Amygdala (tissue), 56 donors: ENCODE data around the gene KCNH3.
"Not testable (repeated sequence)": the region's sequence is repeated elsewhere in the genome, so short reads cannot be mapped to it uniquely, and the experiment has no call there.

ENCODE experiments used
- DNase-seq, 56 donors: peaks; one replicate each; lab custom pipeline; 2025; lab: John Stamatoyannopoulos, UW

KCNH3 gene

DNA sequence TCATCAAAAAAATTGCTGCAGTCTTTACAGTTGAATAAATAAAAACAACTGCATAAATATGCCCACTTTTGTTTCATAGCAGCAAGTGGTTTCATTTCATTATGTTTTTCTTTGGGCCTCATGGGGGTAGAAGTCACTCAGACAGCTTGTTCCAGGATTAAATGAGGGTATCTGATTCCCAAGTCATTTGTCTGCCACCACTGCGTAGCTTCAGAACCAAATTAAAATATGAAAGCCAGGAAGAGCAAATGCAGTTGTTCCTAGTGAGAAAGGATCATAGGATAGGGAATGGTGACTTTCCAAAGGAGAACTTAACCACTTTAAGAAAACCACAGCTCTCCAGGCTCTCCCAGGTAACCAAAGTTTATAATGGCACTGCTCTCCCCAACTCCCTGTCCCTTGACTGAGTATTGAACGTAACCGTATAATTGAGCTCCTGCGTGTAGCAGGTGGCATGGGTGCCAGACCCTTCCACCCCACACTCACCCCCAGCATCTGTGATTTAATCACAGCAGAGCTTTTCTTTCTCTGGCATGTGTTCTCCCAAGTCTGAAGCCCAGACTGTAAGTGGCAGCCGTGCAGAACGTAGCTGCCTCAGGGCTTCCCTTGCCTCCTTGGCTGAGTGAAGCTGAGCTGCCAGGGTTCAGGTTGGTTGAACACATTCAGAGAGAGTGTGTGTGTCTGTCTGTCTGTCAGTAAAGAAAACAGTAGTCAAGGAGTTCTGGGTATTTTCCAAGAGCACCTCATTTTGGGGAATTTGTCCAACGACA, 11.3 kb upstream of the KCNH3 start:
- no peak for DNase-seq

DNA sequence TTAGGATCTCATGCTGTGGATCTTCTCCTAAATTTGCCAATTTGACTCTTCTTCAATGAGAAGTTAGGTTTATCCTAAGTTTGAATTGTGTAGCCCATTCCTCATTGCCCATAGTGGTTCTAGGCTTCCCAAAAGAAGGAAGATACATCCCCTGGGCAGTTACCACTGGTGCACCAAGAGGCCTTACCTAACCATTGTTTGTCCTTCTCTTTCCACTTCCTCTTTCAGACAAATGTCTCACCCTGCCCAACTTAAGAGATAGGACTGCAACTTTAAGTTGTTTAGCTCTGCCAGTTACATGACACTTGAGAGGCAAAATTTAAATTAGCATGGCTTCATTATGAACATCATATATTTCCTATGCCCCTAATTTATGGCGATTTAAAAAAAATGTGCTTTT, 9.4 kb upstream of the KCNH3 start:
- DNase-seq = no peak

DNA sequence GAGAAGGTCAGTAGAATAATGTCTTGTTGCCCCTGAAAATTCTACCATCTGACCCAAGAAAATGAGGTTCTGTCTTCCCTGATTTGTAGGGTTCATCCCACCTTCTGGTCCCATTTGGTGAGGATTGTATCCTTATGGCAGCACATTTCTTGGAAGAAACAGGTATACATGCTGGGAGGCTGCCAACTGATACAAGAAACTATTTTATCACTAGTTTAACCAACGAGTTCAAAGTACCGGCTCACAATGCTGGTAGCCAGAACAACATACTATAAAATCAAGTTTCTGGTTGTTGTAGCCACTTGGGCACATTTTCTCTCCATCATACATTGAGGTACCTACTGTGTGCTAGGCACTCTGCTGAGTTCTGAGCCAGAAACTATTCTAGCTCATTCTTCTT, 7.1 kb upstream of the KCNH3 start:
- no peak for DNase-seq

DNA sequence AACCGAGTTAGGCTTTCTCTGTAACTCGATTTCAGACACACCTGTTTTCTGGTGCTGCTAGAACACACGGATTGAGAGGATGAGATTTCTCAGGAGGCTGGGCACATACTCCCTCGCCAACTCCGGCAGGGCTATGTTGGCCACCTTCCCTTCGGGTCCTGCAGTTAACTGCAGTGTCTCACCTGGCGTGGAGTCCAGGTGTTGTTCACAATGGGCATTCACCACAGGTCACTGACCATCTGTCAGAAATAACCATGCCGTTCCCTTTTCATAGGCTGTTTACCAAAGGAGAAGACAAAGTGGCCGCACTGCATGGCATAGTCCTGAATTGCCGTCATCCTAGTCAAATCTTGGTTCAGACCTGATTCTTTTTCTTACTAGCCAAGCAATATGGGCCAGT, 5.5 kb upstream of the KCNH3 start:
- DNase-seq = no peak

DNA sequence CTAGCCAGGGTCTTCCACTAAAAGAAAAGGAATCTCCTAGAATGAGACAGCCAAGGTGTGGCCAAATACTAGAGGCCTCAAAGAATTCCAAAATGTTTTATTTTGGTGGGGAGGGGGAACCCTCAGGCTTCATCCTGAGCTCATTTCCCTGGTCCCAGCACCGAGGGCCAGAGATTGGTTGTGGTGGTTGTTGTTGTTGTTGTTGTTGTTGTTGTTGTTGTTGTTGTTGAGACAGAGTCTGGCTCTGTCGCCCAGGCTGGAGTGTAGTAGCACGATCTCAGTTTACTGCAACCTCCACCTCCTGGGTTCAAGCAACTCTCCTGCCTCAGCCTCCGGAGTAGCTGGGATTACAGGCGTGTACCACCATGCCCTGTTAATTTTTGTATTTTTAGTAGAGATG, 4.7 kb upstream of the KCNH3 start:
- not testable (repeated sequence) for DNase-seq

DNA sequence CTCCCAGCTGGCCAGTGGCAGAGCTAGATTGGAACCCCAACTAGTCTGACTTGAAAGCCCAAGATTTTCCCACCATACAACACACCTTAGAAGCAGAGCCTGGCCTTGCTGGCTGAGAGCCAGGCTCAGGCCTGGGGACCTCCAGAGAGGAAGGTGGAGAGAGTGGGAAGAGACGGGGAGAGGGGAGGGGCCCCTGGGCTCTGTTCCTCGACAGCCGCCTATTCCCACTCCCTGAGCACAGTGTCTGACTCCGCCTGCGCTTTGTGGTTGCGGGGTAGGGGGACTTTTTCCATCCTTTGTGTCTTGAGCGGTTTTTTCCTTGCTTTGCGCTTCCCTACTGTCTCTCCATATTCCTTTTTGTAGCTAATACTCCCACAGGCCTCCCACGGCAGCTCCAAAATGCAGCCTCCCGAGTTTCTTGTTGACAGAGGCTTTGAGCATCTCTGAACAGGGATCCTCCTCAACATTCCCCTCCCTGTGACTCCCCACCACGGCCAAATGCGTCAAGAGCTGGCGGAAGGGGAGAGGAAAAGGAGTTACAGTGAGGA, 4.0 kb upstream of the KCNH3 start:
- no peak for DNase-seq

DNA sequence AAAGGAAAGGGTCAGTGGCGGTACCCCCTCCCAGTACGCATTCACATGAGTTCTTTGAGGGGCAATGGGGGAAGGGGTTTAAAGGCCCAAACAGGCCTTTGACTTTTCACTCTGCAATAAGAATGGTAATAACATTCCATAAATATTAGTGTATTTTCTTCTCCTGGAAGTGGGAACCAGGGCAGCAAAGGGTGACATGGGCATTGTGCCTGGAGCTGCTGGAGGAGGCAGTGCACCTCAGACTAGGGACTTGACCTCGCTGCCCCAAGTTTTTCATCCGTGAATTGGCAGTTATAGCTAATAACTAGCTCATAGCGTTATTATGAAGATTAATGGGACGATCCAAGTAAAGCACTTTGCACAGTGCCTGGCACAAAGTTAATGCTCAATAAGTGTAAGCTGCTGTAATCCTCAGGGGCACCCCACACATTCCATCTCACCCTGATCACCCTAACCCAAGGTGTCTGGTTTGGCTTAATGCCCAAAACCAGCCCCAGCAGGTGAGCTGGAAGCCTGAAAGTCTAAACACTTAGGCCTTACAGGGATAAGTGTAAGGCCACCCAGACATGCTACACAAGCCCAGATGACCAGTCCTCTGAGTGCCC, 2.8 kb upstream of the KCNH3 start:
- DNase-seq = no peak

DNA sequence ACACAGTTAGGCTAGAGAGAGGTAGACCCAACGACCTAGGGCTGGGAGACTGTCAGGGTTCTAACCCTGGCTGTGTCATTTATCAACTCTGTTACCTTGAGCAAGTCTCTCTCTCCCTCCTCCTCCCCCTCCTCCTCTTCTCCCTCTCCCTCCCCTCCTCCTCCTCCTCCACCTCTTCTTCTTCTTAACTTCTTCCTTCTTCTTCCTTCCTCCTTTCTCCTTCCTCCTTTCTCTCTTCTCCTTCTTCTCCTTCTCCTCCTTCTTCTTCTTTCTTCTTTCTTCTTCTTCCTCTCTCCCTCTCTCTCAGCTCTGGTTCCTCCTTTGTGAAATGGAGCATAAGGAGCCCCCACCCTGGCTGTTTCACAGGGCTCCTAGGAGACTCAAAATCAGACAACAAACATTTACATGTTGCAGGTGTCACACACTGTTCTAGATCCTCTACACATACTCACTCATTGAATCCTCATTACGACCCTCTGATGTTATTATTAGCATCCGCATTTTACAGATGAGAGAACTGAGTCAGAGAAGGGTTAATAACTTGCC, 2.2 kb upstream of the KCNH3 start:
- no peak for DNase-seq

DNA sequence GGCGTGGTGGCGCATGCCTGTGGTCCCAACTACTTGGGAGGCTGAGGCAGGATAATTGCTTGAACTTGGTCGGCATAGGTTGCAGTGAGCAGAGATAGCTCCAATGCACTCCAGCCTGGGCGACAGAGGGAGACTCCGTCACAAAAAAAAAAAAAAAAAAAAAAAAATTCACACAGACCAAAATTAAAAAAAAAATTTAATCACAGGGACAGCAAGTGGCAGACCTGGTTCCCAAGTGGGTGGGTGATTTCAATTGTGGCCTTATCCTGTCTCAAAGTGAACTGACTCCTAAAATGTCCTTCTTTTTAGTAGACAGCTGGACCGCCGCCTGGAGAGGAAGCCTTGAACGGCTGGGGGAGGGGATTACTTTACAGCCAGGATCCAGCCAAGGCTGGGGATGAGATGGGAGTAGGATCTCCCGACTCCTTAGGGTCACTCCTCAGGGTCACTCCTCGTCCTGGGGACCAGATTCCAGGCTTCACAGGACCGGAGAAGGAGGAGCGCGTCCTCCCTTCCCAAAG, 1.5 kb upstream of the KCNH3 start:
- DNase-seq = peak in 1 of 56 donors; percentile 48

DNA sequence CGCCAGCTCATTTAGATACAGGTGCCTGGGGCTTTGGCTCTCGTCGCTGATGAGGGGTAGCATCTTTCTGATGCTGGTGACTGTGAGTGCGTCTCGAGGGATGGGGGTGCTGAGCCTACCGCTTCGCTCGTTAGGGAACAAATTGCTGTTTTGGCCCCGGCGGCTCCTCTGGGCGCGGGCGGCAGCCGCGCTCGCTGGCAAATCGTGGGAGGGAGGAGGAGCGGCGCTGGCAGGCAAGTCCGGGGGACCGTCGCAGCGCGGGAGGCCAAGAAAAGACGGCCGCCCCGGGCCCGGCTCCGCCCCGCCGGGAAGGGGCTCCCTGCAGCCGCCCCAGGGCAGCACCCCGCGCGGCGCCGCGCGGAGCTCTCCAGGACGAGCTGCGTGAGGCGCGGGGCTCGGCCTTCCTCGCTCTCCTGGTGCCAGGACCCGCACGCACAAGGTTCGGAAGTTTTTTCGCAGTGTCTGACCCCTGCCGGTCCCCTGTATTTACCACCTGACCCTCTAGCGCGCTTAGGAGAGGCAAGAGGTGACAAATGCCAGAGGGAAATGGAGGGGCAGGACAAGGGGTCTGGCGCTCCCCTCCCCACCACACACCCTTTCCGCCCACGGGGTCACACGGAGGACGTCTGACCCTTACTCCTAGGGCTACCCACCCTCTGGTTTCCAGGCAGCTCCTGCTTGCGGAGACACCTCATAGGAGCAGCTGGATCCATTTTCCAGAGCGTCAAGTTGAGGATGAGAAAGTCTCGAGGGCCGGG, 899 bp upstream of the KCNH3 start:
- DNase-seq = peak in 16 of 56 donors; percentile 16 to 52 (median 40)

DNA sequence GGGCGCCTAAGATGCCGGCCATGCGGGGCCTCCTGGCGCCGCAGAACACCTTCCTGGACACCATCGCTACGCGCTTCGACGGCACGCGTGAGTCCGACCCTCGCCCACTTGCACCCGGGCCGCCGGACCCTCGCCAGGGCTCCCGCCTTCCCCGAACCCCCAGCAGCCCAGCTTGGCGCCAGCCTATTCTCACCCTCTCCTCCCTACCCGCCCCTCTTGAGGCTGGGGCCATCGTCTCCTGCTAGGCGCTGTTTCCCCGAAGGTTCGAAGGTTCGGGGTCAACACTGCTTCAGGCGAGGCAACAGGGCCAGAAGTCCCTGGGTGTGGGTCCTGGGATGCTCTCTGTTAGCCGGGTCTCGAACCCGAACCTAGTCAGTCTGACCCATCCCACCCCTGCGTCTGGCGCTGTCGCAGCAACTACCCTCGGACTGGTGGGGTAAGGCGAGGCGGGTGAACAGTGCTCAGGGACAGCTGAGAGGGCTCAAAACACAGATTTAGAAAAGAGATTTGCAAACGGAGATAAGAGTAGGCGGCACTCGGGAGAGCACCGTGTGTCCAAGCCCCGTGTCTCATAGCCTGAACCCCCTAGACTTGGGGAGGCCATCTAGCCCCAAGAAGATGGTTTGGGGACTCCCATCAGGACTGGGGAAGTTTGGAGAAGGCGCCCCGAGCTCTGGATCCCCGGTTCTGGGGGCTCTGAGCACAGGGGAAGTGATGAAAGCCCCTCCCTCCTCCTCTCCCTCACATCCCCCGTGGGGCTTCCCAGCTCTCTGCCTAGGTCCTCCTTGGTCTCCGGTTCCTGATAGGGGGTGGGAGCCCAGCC, 787 bp downstream of the KCNH3 start:
- no peak for DNase-seq

DNA sequence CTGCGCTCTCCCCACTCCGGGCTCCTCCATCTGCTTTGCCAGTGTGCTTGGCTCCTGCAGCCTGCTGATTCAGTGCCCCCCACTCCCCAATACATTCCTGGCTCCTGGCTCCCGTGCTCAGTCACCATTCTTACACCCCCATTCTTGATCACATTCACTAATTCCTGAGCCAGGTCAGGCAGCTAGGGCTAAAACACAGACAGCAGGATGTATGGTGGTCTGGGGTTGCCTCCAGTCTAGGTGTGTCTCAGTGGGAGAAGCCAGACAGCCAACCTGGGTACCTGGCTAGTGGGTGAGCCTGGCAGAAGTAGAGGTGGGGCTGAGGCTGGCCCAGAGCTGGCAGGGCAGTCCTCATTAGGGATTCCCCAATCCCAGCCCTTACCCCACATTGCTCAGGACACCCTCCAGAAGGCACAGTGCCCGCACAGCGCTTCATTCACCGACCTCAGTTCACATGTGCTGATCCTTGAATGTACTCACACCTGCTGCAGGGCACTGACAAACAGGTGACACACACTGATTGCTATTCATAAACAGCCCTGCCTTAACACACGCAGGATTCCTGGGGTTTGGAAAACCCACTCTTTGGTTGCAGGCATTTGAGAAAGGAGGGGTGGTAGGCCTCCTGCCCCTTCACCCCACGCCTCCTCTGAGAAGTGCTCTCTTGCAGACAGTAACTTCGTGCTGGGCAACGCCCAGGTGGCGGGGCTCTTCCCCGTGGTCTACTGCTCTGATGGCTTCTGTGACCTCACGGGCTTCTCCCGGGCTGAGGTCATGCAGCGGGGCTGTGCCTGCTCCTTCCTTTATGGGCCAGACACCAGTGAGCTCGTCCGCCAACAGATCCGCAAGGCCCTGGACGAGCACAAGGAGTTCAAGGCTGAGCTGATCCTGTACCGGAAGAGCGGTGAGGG, 1.7 kb downstream of the KCNH3 start:
- no peak for DNase-seq

DNA sequence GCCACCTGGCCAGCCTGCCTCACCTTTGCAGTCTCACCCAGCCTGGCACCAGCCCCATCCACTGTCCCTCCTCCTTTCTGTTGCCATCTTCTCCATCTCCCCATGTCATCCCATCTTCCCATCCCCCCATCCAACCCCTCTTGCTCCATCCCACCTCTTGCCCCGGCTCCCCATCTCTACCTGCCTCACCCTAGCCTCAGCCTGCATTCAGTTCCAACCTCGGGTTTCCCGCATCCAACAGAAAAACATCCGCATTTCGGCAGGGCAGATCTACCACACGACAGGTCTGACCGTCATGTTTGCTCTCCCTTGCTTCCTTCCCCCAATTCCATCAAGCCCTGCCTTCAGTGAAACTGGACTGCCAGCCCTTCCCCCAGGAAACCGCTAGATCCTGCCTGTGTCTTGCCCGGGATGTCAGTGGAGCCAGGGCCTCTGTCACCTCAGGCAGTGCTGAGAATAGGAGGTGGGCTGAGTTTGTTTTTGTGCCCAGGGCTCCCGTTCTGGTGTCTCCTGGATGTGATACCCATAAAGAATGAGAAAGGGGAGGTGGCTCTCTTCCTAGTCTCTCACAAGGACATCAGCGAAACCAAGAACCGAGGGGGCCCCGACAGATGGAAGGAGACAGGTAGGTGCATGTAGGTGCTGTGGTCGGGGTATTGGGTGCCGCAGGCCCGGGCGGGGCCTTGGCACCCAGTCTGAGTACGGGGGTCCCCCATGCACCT, 2.5 kb downstream of the KCNH3 start:
- DNase-seq = no peak

DNA sequence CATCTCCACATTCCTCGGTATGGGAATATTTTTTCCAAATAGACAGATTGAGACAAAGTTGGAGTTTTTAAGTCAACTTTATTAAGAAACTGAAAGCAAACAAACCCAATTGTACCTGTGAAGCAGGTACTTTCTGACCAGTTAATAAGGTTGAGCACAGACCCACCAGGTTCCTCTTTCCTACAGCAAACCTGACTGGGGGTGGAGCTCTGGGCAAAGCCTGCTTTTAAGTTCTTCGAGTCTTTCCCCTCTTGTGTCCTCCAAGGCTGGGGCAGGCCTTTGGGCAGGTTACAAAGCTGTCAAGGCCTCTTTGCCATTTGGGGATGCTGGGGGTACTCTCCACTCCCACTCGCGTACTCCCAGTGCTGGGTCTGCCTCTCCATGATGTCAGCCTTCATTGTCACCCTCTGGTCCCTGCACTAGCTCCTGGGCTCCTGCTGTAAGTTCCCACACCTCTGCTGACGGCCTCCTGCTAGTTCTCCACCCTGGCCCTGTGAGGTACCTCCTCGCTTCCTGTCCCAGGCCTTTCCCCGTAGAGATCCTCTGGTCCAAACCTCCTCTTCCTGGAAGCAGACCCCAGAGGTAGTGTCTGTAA, 3.2 kb downstream of the KCNH3 start:
- no peak for DNase-seq

DNA sequence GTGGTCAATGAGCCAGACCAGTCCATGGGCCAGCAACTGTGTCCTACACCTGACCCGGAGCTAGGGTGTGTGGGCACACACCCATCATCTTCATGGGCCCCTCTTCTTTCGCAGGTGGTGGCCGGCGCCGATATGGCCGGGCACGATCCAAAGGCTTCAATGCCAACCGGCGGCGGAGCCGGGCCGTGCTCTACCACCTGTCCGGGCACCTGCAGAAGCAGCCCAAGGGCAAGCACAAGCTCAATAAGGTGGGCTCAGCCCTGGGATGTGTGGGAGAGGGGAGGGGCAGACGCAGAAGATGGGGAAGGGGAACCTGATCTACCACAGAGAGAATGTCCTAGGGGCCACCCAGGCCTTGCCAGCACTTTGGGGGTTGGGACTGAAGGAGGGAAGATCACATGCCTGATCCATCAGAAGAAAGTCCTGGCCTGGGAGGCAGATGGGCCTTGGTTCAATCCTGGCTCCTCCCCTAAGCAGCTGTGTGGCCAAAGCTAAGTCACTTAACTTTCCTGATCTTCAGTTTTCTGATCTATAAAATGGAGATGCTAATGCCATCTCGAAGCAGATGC, 3.8 kb downstream of the KCNH3 start:
- no peak for DNase-seq

DNA sequence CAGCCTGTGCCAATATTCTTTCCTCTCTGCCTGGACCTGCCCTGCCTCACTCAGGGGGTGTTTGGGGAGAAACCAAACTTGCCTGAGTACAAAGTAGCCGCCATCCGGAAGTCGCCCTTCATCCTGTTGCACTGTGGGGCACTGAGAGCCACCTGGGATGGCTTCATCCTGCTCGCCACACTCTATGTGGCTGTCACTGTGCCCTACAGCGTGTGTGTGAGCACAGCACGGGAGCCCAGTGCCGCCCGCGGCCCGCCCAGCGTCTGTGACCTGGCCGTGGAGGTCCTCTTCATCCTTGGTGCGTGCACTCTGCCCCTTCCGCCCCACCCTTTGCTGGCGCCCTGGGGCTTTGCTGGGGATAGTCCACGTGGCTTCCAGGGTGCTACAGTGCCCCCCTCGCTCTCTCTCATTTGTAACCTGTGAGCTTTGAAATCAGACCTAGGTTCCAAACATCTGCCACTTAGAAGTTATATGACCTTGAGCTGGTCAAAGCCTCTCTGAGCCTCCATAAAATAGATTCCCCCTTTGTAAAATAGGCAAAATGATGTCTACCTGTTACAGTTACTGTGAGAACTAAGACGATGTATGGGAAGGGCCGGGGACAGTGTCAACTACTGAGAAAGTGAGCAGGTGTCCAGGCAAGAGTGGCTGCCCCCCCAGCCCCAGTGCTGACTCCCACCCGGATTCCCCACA, 4.5 kb downstream of the KCNH3 start:
- DNase-seq = no peak
